Measurements from ENCODE around the gene TLX3.
A peak's percentile ranks its signal among the peaks of the same experiment; 100 is the strongest.
"Not testable (repeated sequence)": the region's sequence is repeated elsewhere in the genome, so short reads cannot be mapped to it uniquely, and the experiment has no call there.

Gene TLX3

DNA sequence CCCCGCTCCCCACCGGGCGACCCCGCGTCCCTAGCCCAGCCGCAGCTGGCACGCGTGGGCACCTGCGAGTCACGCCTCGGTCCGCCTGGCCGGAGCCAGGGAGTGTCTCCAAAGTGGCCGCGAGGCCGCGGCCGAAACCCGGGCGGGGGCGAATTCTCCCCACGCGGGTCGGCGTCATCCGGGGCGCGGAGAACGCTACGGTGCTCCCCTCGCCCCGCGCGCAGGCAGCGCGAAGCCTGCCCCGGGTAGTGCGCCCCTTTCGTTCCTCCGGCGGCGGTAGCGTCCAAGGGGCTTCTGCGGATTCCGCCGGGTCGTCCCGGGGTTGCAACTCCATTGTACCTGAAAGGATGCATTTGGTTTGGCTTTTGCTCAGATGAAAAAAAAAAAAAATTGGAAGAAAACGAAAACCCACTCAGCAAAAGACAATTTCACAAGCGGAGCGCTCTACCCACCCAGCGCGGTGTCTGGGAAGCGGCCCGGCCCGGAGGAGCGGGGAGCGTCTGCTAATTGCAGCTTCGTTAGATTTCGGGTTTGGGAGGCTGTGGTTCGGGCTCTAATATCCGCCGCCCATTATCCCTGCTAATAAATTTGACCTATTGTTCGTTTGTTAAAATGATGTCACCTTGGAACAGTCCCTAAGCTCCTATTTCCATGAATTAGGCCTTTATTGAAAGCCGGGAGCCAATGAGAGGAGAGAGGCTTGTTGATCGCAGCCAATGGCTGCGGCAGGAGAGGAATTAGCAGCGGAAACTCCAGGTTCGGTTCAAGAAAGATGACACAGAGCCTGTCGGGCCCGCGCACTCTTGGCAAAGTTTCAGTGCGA, at the start of gene TLX3:
TLX3 (plus strand) TSS at position 796 of the 823 bp plus-strand sequence. CDS start 118 bp downstream, outside the sequence.
- peak; percentile 92 for DNase-seq

DNA sequence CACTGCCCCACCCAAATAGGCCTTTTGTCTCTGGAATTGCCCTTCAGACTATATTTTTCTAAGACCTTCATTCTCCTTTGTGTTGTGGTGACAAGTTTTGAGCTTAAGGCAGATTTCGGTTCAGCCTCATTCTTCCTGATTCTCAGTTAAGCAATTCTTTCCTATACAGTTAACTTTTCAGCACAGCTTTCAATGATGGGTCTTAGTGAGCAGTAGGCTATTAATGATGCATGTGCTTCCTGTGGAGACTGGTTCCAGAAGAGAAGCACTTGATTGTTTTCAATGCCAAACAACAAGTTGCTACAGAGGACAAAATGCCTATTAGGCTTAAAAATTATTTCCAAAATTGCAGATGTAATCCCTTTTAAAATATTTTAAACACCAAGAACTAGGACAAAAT, 47.7 kb upstream of the TLX3 start:
- DNase-seq, result no peak

DNA sequence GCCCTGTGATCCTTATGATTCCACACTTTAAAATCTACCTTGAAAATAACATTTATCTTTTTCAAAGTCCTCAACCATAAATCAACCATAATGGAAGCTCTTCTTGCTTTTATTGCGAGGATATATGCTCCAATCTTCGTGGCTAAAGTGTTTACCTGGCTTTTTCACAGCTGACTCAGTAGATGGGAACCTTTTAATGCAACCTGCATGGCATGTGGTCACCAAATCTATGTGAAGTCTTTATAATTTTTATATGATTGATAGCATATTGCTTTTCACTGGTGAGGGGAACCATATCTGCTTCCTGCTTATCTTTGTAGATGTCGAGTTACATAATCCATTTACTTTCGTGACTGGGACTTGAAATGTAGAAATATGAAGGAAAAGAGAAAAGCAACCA, 47.1 kb upstream of the TLX3 start:
- DNase-seq, result no peak

DNA sequence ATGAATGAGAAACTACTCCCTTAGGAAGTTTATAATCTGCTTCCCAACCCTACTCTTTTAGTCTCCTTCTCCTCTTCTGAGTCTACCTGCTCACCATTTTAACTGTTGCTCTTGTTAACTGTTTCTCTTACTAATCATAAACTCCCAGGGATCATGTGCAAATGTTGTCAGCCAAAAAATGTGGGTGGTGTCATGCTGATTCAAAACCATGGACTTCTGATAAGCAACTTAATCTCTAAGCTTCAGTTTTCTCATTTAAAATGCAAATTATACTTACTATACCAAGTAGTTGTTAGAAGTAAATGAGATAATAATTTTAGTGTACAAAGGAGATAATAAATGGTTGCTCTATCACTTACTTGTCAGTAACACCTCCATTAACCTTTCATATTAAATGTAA, 45.9 kb upstream of the TLX3 start:
- DNase-seq, result no peak

DNA sequence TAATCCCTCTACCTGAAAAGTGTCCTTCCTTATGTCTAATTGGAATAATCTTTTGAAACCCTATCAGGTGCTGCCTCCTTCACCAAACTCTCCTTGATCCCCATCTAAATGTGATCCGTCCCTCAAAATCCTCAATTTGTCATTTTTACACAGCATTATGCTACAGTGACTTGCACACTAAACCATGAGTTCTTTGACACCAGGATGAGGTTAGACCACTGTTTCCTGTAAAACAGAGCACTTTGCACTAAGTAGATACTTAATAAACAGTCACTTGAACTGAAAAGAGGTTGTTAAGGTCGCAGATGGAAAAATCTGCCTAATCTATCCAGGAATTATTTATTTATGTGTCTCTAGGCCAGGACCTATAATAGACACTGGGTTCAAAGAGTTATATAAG, 44.2 kb upstream of the TLX3 start:
- DNase-seq, result no peak

DNA sequence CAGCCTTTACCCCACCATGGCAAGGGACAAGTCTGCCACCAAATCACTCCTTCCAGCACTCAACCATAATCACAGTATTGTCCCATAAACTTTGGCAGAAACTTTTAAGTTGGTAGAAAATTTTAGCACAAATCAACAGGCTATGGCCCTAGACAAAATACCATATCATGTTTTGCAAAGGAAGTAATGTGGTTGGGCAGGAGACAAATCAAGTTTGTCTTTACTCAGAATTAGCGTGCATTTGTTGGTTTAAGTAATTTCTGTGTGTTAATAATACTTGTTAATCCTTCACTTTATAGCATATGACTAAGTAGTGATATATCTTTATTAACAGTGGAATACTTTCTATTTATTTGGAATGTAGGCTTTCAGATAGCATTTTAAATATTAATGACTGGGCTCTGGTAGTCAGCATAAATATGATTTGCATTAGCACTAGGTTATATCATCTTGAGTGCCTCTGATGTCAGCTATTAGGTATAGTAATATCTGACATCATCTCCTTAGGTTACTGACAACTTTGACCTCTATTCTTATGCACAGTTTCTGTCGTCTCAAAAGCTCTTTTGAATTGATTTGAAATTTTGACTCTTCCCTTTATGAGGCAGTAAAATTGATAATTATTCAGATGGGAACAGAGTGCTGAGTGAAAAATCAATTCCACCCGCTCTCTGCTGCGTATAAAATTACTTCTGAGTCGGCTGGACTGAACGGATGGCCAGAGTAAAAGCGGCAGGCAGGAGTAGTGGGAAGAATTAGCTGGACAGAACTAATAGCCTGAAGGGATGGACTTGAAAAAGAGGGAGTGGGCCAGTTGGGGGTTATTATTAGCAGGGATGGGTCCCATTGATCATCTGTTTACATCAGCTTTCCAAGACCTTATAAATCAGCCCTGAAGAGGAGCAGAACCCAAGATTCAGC, 40.1 kb upstream of the TLX3 start:
- no peak for DNase-seq

DNA sequence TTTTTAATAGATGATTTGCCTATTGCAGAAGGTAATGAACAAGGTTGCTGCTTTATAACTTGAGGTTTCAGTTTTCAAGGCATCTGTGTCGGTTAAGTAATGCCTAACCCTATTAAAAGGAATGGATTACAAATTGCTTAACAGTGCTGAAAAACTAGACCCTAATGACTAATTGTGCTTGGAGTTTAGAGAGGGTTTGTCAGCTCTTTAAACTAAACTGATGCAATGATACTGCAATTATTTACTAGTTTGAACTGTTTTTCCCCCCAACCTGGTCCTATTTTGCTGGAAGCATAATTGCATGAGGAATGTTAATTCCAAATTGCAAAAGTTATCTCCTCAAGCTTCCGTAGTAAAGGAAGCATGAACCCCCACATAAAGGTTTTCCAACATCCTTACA, 39.3 kb upstream of the TLX3 start:
- no peak for DNase-seq

DNA sequence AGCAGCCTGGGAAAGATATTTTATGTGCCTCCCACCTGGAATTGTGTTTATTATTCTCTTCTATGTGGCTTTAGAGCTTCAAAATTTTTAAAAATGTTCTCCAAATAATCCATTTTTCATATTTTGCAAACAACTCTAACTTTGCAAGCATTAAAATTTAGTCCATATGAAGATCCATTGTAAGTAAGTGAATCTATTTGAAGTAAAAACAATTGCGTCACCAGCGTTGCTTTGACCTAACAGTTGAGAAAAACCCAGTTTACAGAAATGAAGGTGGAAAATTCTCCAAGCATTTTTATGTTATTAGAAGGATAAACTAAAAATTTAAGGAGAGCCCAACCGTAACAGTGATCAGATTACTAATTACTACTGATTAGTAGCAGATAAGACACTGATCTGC, 38.9 kb upstream of the TLX3 start:
- DNase-seq, result no peak

DNA sequence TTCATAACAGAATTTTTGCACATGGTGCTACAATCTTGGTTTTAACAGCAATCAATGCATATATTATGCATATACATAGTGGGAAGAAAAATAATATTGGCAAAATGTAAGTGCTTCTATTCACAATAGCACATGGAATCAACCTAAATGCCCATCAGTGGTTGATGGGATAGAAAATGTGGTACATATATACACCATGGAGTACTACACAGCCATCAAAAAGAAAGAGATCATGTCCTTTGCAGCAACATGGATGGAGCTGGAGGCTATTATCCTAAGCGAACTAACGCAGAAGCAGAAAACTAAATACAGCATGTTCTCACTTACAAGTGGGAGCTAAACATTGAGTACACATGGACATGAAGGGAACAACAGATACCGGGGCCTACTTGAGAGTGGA, 37.2 kb upstream of the TLX3 start:
- no peak for DNase-seq

DNA sequence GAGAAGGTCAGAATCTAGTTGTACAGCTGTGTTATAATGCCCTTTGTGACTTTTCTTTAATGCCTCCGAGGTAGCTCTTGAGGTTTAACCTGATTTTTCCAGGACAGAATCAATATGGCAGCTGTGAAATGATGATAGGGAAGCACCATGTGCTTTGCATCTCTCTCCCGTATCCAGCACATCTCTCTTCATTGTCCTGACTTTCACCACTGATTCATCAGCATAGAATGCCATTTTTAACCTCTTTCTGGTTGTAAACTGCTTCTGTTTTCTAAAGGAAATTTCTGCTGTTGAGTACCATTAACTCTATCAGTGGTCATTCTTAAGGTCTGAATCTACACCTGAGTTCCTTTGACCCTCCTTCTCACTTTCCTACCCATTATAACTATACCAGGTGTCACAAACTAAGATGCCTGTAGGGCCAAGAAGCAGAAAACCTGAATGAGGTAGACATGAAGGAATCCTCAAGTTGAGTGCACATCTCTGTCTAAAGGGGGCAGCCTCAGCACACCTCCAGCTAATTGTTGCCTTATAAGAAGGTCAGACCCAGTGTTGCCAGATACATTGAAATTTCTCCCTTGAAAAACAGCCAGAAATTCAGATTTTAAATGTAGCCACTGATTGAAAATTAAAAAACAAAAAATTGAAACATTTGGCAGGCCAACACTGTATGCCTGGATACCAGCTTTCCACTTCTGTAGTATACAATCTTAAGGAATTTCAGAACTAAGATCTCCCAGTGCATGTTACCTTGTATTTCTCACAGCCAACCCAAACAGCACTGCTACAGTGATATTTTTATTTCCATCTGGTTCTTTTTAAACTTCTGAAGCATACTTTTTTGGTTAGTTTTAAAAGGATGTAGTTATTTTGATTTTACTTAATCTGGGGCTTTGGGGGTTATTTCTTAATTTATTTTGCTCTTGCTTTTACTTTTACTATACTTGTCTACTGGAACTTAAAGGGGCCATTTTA, 35.8 kb upstream of the TLX3 start:
- no peak for DNase-seq

DNA sequence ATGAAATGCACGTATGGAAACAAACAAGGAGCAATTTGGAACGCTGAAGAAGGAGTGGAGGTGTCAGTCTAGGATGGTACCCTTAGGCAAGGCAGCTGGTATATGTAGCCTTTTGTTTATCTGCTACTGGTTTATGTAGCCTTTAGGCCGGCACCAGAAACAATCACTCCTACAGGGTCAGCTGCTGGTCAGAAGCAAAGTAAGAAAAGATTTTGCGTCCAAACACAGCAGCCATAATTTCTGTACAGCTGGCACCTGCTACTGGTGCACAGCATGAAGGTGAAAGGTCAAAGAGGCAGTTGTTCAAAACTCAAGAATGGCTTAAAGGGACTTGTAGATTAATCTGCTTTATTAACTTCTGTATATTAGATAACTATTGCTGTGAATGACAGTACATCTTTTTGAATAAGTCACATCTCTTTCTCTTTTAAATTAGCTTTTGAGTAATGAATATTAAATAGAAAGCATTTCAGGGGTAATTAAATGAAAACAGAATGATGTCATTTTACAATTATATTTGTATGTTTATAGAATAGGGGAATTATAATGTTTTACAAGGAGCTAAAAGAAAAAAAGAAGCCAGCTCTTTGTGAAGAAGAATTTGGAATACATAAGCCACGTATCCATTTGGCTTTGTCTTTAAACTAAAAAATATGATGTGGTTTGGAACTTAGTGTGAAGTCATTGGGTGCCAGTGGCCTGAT, 33.1 kb upstream of the TLX3 start:
- DNase-seq, result no peak

DNA sequence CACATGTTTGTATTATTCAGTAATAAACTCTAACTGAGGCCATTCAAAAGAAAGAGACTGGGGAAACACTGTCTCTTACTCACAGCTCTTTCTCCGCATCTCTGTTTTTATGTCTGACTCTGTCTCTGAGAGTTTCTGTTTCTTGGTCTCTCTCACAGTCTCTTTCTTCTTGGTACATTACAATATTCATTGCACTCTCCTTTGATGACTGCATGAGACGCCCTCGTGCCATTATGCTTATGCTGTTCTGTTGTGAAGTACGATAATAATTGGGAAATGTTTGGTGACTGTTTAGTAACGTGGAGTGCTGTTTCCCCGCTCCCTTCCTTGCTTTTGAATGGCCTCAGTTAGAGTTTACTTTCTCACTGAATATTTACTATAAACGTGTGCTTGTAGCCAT, 25.3 kb upstream of the TLX3 start:
- no peak for DNase-seq

DNA sequence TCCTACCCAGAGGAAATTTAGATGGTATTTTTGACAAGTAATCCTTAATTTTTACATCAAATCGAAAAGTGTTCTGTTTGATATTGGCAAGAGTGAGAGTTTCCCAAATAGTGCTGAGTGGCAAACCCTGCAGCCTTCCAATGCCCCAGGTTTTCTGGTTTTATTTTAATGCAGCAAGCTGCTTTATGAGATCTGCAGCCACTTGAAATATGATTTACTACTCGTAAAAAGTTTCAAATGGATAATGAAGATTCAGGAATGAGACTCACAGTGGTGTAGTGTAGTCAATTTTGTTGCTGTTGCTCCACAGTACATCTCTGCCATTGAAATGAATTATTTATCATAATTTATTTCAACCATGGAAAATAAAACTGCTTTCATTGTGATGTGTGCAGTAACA, 23.6 kb upstream of the TLX3 start:
- DNase-seq, result no peak

DNA sequence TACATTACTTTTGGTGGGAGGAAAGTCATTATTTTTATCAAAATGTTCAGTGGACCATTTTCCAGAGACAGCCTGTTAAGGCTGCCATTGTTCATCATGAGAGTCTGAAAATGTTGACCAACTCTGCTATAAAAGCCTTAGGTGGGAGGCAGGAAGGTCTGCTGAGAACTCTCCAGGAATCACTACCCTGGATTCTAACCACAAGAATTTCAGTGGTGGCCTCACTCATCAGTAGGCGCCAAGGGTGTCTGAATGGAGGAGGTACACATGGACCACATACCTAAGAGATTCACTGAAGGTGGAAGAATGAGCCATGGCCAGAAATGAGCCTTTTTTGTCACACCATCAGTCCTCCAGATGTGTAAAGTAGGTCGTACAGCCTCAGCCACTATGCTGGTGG, 21.0 kb upstream of the TLX3 start:
- no peak for DNase-seq

DNA sequence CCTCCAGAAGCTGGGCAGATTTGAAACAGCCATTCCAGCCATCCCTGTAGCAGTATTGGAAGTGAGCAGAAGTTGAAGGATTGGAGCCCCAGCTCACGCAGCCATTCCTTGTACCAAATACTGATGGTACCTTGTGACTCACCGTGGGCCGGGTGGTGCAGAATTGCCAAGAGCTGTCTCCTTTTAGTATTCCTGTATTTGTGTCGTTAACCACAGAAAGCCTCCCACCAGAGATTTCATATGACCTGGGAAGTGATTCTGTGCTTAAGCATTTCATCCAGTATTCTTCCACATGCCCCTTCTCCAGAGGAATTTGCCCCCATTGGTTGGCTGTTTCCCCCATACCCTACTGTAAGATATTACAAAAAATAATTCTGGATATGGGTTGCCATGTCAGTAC, 17.7 kb upstream of the TLX3 start:
- no peak for DNase-seq

DNA sequence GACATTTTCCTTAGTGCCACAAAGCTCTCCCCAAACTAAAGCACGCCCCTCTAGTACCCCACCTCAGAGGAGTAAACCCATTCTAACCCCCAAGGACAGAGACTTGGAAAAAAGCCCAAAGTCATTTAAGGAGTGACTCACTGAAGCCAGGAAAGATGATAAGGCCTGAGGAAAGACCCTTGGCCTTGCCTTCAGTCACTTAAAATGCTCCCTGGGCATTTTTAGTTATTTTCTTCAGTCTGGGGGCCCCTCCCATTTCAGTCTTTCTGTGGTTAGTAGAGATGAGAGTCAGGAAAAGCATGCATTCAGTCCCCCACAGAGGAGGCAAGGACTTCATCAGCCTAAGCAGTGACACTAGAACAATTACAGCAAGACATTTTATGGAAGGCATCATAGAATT, 13.7 kb upstream of the TLX3 start:
- DNase-seq, result no peak

DNA sequence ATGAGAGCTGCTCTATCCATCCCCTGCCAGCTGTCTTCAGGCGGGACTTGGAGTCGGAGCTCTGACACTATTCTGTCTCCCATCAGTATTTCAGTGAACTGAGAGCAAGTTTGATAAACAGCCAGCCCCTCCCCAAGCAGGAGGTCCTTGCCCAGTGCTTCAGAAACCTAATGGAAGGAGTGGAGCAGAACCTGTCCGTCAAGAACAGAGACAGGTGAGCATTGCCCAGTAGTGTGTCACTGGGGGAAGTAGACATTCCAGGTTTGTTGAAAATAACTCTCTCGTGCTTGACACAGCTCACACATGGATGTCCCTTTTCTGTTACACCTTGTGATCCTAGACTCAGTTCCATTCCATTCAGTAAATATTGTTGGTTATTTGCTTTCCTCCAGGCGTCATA, 13.2 kb upstream of the TLX3 start:
- DNase-seq, result no peak

DNA sequence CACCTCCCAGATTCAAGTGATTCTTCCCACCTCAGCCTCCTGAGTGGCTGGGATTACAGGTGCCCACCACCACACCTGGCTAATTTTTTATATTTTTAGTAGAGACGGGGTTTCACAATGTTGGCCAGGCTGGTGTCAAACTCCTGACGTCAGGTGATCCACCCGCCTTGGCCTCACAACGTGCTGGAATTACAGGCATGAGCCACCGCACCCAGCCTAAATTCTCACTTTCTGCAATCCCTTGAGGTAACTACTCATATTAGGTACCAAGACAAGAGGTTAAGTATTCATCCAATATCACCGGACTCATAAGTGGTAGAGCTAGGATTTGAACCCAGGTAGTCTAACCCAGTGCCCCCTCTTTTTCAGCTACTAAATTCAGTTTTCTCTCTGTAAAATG, 11.1 kb upstream of the TLX3 start:
- not testable (repeated sequence) for DNase-seq

DNA sequence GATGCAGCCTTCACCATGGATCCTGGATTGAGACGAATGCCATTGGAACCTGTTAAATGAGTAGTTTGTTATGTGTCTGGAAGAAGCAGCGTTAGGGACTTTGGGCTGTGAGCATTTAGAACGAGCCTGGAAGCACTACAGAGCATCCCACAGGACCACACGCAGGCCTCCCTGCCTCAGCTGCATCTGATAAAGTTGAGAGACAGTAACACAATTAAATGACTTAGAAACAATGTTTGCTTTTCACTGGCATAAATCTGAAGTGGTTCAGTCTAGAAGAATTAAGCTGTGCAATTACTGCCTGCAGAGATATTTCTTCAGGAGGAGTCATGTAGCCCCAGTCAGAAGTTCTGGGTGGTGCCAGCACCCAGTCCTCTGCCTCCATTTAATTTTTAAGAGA, 9.8 kb upstream of the TLX3 start:
- DNase-seq, result no peak

DNA sequence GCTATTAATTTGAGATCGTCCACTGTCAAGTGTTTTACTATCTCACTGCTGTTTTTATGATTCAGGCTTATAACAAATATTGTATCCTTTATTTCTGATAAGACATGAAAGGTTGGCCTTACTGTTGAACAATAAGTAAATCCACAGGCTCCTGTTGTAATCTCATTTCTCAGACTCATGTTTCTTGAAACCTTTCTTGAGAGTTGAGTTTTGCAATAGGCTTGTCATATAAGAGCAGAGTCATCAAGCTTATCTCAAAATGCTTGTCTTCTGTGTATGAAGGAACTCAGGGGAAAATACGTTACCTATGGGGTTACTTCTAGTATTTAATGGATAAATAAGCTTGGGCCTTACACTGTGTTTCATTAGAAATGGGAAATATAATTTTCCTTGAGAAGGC, 9.2 kb upstream of the TLX3 start:
- DNase-seq, result no peak

DNA sequence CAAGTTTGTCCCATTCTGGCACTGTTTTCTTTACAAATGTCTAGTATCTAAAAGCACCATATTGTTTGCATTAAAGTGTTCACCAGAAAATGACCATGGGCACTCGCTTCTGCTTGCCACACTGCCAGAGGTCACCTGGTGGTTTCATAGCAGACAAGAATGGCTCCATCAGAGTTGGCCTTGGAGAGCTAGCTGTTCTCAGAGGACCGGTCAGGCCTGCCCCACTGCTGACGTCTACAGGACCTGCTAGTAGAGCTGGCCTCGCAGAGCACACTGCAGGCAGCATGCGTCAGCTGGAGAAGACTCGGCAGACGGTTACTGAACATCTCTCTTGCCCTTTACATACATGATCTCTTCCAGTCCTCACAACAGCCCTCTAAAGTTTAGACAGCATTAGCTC, 8.7 kb upstream of the TLX3 start:
- no peak for DNase-seq

DNA sequence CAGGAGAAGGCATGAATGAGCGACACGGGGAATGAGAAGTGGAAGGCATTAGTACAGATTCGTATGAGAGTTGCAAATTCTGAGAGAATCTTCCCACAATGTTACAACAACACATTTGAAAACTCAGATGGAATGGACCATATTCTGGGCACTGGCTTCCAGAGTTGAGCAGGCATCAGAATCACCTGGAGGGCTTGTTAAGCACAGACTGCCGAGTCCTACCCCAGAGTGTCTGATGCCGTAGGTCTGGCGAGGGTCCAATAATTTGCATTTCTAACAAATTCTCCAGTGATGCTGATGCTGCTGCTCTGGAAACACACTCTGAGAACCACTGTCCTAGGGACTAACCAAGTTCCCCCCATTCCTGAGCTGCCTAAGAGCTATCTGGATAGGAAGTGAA, 2.9 kb upstream of the TLX3 start:
- no peak for DNase-seq

Data from NCI-H510A treated with DMSO at 0.1 percent for 48 hours (cell line).